ENCODE data around the gene POLR2L.

- TF ChIP-seq EZH2 (IDR thresholded peaks at IDR 0.05; ENCODE audit: insufficient read depth, poor library complexity, severe bottlenecking) (no peak), EZH2phosphoT487 (IDR thresholded peaks at IDR 0.05; ENCODE audit: insufficient read depth, low read depth) (no peak)
Measured at GRCh38 chr11:868394-868793, 26.1 kb upstream of the POLR2L start.

Data from GM23248 (cell line).